ENCODE measurements around the gene DNAH14. TPM values are rescaled to one million over a fixed set of nuclear protein-coding genes. Genes with fewer than 3 reads are reported as not detected.
A peak's percentile ranks its signal among the peaks of the same experiment; 100 is the strongest.

The DNAH14 gene
- total and polyA plus RNA-seq, 2 of the 13 experiments (the other 11 are each of a cell fraction or from before 2014, with no cell fraction given): 4.5 to 27.5 TPM

DNA sequence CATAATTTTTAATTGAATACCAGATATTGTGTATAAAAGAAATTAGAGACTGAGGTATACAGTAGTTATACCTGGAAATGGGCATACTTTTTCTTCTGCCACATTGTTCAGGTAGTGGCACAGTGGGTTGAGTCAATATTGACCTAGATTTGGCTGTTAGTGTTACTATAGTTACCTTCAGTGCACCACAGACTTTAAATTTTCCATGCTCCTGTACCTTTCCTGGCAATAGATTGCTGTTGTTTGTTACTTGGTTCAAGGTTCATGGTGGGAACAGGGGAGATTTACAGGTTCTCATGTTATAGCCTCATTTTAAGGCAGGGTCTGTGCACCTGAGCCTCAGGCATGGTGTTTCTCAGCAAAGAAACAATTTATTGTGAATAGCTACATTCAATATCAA, 279.7 kb downstream of the DNAH14 start (continued):
- TF ChIP-seq ZNF737 (CRISPR knock-in tag; IDR thresholded peaks at IDR 0.05; ENCODE audit: borderline replicate concordance) (no peak), ZNF747 (CRISPR knock-in tag; IDR thresholded peaks at IDR 0.05; ENCODE audit: borderline replicate concordance) (no peak), MAFK (conservative IDR thresholded peaks at IDR 0.05 in 1 of 2, IDR thresholded peaks at IDR 0.05 in 1 of 2; ENCODE audit: low read length in 2 of 2) (no peak), RXRB (CRISPR knock-in tag; IDR thresholded peaks at IDR 0.05; ENCODE audit: borderline replicate concordance) (peak; percentile 57), NRL (CRISPR knock-in tag; IDR thresholded peaks at IDR 0.05; ENCODE audit: borderline replicate concordance) (no peak), ZEB1 (IDR thresholded peaks at IDR 0.05; ENCODE audit: insufficient replicate concordance, low read depth) (peak; percentile 79), IRX3 (CRISPR knock-in tag; IDR thresholded peaks at IDR 0.05; ENCODE audit: borderline replicate concordance, low read depth) (no peak), ATM (IDR thresholded peaks at IDR 0.05; ENCODE audit: borderline replicate concordance) (no peak), SMAD3 (CRISPR knock-in tag; IDR thresholded peaks at IDR 0.05) (0 out of 2 replicates have a peak, but pooled peaks have one; percentile 21), ELF1 (CRISPR knock-in tag; IDR thresholded peaks at IDR 0.05) (no peak), ZNF761 (CRISPR knock-in tag; conservative IDR thresholded peaks at IDR 0.05) (no peak), ZFP41 (CRISPR knock-in tag; IDR thresholded peaks at IDR 0.05; ENCODE audit: borderline replicate concordance) (no peak), ZNF101 (CRISPR knock-in tag; IDR thresholded peaks at IDR 0.05; ENCODE audit: borderline replicate concordance, low read depth) (no peak), ZNF552 (CRISPR knock-in tag; IDR thresholded peaks at IDR 0.05; ENCODE audit: borderline replicate concordance) (no peak), LCORL (IDR thresholded peaks at IDR 0.05) (0 out of 2 replicates have a peak, but pooled peaks have one; percentile 17), LCORL (CRISPR knock-in tag; IDR thresholded peaks at IDR 0.05) (peak; percentile 41; the same call in 1 of the 2 replicates), ZKSCAN1 (IDR thresholded peaks at IDR 0.05; ENCODE audit: low read length) (no peak), ZFY (CRISPR knock-in tag; IDR thresholded peaks at IDR 0.05) (no peak), PHF20 (CRISPR knock-in tag; IDR thresholded peaks at IDR 0.05) (no peak), KDM3A (CRISPR knock-in tag; IDR thresholded peaks at IDR 0.05; ENCODE audit: low read depth) (no peak), RXRA (CRISPR knock-in tag; IDR thresholded peaks at IDR 0.05) (no peak), ZNF883 (CRISPR knock-in tag; IDR thresholded peaks at IDR 0.05; ENCODE audit: not compliant biosample characterization) (no peak)
- TF ChIP-seq, protein P1, sequence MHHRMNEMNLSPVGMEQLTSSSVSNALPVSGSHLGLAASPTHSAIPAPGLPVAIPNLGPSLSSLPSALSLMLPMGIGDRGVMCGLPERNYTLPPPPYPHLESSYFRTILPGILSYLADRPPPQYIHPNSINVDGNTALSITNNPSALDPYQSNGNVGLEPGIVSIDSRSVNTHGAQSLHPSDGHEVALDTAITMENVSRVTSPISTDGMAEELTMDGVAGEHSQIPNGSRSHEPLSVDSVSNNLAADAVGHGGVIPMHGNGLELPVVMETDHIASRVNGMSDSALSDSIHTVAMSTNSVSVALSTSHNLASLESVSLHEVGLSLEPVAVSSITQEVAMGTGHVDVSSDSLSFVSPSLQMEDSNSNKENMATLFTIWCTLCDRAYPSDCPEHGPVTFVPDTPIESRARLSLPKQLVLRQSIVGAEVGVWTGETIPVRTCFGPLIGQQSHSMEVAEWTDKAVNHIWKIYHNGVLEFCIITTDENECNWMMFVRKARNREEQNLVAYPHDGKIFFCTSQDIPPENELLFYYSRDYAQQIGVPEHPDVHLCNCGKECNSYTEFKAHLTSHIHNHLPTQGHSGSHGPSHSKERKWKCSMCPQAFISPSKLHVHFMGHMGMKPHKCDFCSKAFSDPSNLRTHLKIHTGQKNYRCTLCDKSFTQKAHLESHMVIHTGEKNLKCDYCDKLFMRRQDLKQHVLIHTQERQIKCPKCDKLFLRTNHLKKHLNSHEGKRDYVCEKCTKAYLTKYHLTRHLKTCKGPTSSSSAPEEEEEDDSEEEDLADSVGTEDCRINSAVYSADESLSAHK (CRISPR knock-in tag; IDR thresholded peaks at IDR 0.05; ENCODE audit: borderline replicate concordance): no peak
- TF ChIP-seq, protein P2, sequence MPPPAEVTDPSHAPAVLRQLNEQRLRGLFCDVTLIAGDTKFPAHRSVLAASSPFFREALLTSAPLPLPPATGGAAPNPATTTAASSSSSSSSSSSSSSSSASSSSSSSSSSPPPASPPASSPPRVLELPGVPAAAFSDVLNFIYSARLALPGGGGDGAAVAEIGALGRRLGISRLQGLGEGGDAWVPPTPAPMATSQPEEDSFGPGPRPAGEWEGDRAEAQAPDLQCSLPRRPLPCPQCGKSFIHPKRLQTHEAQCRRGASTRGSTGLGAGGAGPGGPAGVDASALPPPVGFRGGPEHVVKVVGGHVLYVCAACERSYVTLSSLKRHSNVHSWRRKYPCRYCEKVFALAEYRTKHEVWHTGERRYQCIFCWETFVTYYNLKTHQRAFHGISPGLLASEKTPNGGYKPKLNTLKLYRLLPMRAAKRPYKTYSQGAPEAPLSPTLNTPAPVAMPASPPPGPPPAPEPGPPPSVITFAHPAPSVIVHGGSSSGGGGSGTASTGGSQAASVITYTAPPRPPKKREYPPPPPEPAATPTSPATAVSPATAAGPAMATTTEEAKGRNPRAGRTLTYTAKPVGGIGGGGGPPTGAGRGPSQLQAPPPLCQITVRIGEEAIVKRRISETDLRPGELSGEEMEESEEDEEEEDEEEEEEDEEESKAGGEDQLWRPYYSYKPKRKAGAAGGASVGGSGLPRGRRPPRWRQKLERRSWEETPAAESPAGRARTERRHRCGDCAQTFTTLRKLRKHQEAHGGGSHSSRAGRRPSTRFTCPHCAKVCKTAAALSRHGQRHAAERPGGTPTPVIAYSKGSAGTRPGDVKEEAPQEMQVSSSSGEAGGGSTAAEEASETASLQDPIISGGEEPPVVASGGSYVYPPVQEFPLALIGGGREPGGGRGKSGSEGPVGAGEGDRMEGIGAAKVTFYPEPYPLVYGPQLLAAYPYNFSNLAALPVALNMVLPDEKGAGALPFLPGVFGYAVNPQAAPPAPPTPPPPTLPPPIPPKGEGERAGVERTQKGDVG (CRISPR knock-in tag; IDR thresholded peaks at IDR 0.05; ENCODE audit: borderline replicate concordance): no peak
- TF ChIP-seq, protein P3, sequence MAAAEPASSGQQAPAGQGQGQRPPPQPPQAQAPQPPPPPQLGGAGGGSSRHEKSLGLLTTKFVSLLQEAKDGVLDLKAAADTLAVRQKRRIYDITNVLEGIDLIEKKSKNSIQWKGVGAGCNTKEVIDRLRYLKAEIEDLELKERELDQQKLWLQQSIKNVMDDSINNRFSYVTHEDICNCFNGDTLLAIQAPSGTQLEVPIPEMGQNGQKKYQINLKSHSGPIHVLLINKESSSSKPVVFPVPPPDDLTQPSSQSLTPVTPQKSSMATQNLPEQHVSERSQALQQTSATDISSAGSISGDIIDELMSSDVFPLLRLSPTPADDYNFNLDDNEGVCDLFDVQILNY (CRISPR knock-in tag; conservative IDR thresholded peaks at IDR 0.05): no peak
